Left lung (tissue), 10 donors: ENCODE measurements around the gene MAP7D1. TPM values are rescaled to one million over a fixed set of nuclear protein-coding genes. Genes with fewer than 3 reads are reported as not detected.

Experiments used
- ATAC-seq: fragments of 200-7000 bp; cut with Tn5 transposase; one replicate; pipeline ENCODE4 v1.9.1; 2020; ENCODE audit warnings: moderate library complexity
- DNase-seq, 4 donors: peaks; one replicate each; pipeline ENCODE4 v3.0.0-alpha.2; 2013 to 2020
- H3K27ac ChIP-seq, 2 donors: fragments of 200-600 bp; sonication (generic) in 1 of 2; one replicate each; pipeline versions ENCODE4 v1.5.0 to v1.8.0; 2020 to 2021
- H3K27me3 ChIP-seq, 2 donors: fragments of 200-600 bp; sonication (generic) in 1 of 2; one replicate each; pipeline versions ENCODE4 v1.5.0 to v1.8.0; 2020 to 2021
- H3K36me3 ChIP-seq, 2 donors: fragments of 200-600 bp; sonication (generic) in 1 of 2; one replicate each; pipeline versions ENCODE4 v1.5.0 to v1.8.0; 2020 to 2021
- H3K4me1 ChIP-seq, 2 donors: fragments of 200-600 bp; one replicate each; pipeline ENCODE4 v1.8.0; 2021
- H3K4me3 ChIP-seq, 2 donors: fragments of 200-600 bp; sonication (generic) in 1 of 2; one replicate each; pipeline versions ENCODE4 v1.5.0 to v1.8.0; 2020 to 2021; ENCODE audit warnings: mild to moderate bottlenecking in 1 of 2
- H3K9me3 ChIP-seq, 2 donors: fragments of 200-600 bp; sonication (generic) in 1 of 2; one replicate each; pipeline versions ENCODE4 v1.5.0 to v1.8.0; 2020 to 2021
- intact Hi-C, 2 donors: fragments of 100-400 bp; cut with DNase I; formaldehyde crosslinking; loops; one replicate each; pipeline versions ENCODE4 v1.11.2 to v1.14.2; 2022
- polyA plus RNA-seq, 6 donors: library from polyadenylated mRNA; unstranded; fragments of 120-200 nt; gene quantifications; one replicate each; pipeline ENCODE4 v1.2.1, GENCODE V29; 2013; ENCODE audit not compliant: insufficient read length in 6 of 6
- total RNA-seq, 2 donors: library from RNA; stranded (reverse); fragmentation: NEBNext Ultra II Directional; extraction: Animal tissue kit (Norgen Biotek cat#: 25700); gene quantifications; one replicate each; pipeline ENCODE4 v1.2.1, GENCODE V29; 2021
- TF ChIP-seq, protein P1 (sequence below), 2 donors: fragments of 200-600 bp; sonication (generic) in 1 of 2; IDR thresholded peaks; one replicate each; pipeline versions ENCODE4 v1.5.0 to v1.8.0; 2021; ENCODE audit warnings: antibody characterized with exemption in 2 of 2
- donor health status: DM: no; HTN: yes; CAD: no.
- donor health status: DM: no; HTN: no; CAD: no.

MAP7D1 gene
- total and polyA plus RNA-seq, 8 donors, result 54.6 to 147 (median 79.7) TPM

GRCh38 chr1:36126797-36127500 is 29.0 kb upstream of the MAP7D1 start:
- Histone ChIP-seq H3K4me1 (peaks cover 0 to 28% of the 10 kb centered on the region in 2 donors), H3K36me3 (no peaks in the 10 kb centered on the region), H3K9me3 (no peaks in the 10 kb centered on the region), H3K4me3 (no peak overlapping the region), H3K27me3 (peaks cover 0 to 31% of the 10 kb centered on the region in 2 donors), H3K27ac (no peak overlapping the region)
- ATAC-seq (no peak), DNase-seq (no peak)
- intact Hi-C loops, result no loop called here
- TF ChIP-seq, protein P1, sequence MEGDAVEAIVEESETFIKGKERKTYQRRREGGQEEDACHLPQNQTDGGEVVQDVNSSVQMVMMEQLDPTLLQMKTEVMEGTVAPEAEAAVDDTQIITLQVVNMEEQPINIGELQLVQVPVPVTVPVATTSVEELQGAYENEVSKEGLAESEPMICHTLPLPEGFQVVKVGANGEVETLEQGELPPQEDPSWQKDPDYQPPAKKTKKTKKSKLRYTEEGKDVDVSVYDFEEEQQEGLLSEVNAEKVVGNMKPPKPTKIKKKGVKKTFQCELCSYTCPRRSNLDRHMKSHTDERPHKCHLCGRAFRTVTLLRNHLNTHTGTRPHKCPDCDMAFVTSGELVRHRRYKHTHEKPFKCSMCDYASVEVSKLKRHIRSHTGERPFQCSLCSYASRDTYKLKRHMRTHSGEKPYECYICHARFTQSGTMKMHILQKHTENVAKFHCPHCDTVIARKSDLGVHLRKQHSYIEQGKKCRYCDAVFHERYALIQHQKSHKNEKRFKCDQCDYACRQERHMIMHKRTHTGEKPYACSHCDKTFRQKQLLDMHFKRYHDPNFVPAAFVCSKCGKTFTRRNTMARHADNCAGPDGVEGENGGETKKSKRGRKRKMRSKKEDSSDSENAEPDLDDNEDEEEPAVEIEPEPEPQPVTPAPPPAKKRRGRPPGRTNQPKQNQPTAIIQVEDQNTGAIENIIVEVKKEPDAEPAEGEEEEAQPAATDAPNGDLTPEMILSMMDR (IDR thresholded peaks at IDR 0.05), result no peak

GRCh38 chr1:36128126-36128904 is 27.6 kb upstream of the MAP7D1 start:
- DNase-seq, result no peak
- no peak for ATAC-seq
- H3K4me1 ChIP-seq, result peaks cover 0 to 14% of the 10 kb centered on the region in 2 donors
- peaks cover 0 to 26% of the 10 kb centered on the region in 2 donors for H3K27me3 ChIP-seq
- intact Hi-C loops, result no loop called here
- H3K36me3 ChIP-seq, result no peaks in the 10 kb centered on the region
- TF ChIP-seq, protein P1 (IDR thresholded peaks at IDR 0.05), result no peak
- H3K9me3 ChIP-seq, result no peaks in the 10 kb centered on the region
- no peak overlapping the region for H3K27ac ChIP-seq
- no peak overlapping the region for H3K4me3 ChIP-seq

DNA sequence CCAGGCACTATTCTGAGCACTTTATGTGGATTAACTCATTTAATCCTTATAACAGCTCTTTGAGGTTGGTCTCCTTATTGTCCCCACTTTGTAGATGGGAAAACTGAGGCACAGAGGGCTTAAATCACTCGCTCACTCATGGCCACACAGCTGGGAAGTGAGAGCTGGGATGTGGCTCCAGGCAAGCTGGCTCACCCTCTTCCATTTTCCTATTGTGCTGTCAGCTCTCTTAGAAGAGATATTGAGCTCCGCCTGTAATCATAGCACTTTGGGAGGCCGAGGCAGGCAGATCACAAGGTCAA is 27.1 kb upstream of the MAP7D1 start:
- ATAC-seq (no peak), DNase-seq (no peak)
- H3K4me3 ChIP-seq, result no peak overlapping the region
- no peaks in the 10 kb centered on the region for H3K9me3 ChIP-seq
- peaks cover 0 to 9% of the 10 kb centered on the region in 2 donors for H3K4me1 ChIP-seq
- H3K27me3 ChIP-seq, result peaks cover 0 to 22% of the 10 kb centered on the region in 2 donors
- no peak overlapping the region for H3K27ac ChIP-seq
- no peaks in the 10 kb centered on the region for H3K36me3 ChIP-seq
- TF ChIP-seq, protein P1 (IDR thresholded peaks at IDR 0.05), result no peak
- intact Hi-C loops, result no loop called here

DNA sequence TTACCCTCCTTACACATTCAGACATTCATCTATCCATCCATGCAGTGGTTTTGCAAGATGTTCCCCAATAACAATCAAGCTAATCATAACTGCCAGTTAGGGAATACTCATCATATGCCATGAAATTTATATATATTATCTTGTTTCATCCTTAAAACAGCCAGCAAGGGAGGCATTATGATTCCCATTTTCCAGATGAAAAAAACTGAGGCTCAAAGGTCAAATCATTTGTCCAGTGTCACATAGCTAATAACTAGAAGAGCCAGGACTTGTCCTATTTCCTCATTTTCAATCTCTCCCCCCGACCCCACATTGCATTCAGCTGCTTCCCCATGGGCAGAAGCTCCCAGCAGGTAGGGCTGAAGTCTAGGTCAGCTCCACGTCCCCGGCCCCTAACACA is 23.9 kb upstream of the MAP7D1 start:
- intact Hi-C loops, result no loop called here

GRCh38 chr1:36133484-36133883 is 22.5 kb upstream of the MAP7D1 start:
- intact Hi-C loops, result no loop called here
- H3K9me3 ChIP-seq, result no peaks in the 10 kb centered on the region
- H3K27me3 ChIP-seq, result no peaks in the 10 kb centered on the region
- peaks cover 0 to 23% of the 10 kb centered on the region in 2 donors for H3K36me3 ChIP-seq
- TF ChIP-seq, protein P1 (IDR thresholded peaks at IDR 0.05), result no peak
- H3K4me3 ChIP-seq, result no peak overlapping the region
- no peak overlapping the region for H3K27ac ChIP-seq
- H3K4me1 ChIP-seq, result peaks cover 9 to 34% of the 10 kb centered on the region in 2 donors
- DNase-seq, result peak in 1 of 4 donors; percentile 75
- ATAC-seq, result peak; percentile 46

More for the DNA sequence above, 23.9 kb upstream of the MAP7D1 start:
- H3K4me1 ChIP-seq, result peaks cover 9 to 27% of the 10 kb centered on the region in 2 donors
- no peaks in the 10 kb centered on the region for H3K9me3 ChIP-seq
- DNase-seq, result no peak
- no peak overlapping the region for H3K4me3 ChIP-seq
- TF ChIP-seq, protein P1 (IDR thresholded peaks at IDR 0.05), result no peak
- no peak for ATAC-seq
- no peaks in the 10 kb centered on the region for H3K27me3 ChIP-seq
- no peak overlapping the region for H3K27ac ChIP-seq
- H3K36me3 ChIP-seq, result peaks cover 0 to 9% of the 10 kb centered on the region in 2 donors
